Activated naive CD4-positive, alpha-beta T cell treated with anti-CD3 and anti-CD28 coated beads for 36 hours (primary cell): ENCODE data around the gene TBX21. TPM values are rescaled to one million over a fixed set of nuclear protein-coding genes. Genes with fewer than 3 reads are reported as not detected.

Experiments used
- CTCF ChIA-PET: fragments of 350-600 bp; sonication (Branson Sonifier 250); formaldehyde crosslinking; loops from one replicate; lab custom pipeline; 2021; ENCODE audit warnings: antibody characterized with exemption; lab: Charles Lee
- DNase-seq: peaks from one replicate; pipeline ENCODE4 v3.0.0-alpha.2; 2020
- H3K27ac Mint-ChIP-seq: one replicate; pipeline ENCODE4 v1.8.0; 2021; ENCODE audit warnings: mild to moderate bottlenecking, mixed read lengths
- H3K27me3 Mint-ChIP-seq: one replicate; pipeline ENCODE4 v1.8.0; 2021; ENCODE audit warnings: low read depth, mixed read lengths
- H3K36me3 Mint-ChIP-seq: one replicate; pipeline ENCODE4 v1.8.0; 2021; ENCODE audit warnings: low read depth, mixed read lengths
- H3K4me1 Mint-ChIP-seq: one replicate; pipeline ENCODE4 v1.8.0; 2021; ENCODE audit warnings: low read depth, mixed read lengths
- H3K4me3 Mint-ChIP-seq: one replicate; pipeline ENCODE4 v1.8.0; 2021; ENCODE audit warnings: mild to moderate bottlenecking, moderate library complexity, mixed read lengths
- H3K9me3 Mint-ChIP-seq: one replicate; pipeline ENCODE4 v1.8.0; 2021; ENCODE audit warnings: mixed read lengths
- intact Hi-C: fragments of 100-400 bp; cut with micrococcal nuclease; formaldehyde crosslinking; loops from one replicate; pipeline ENCODE4 v1.15.1; 2023
- total RNA-seq, 2 experiments: library from RNA; stranded (reverse); gene quantifications; one replicate each; pipeline ENCODE4 v1.2.3, GENCODE V29; 2021

Gene TBX21
- total RNA-seq, 2 experiments from 2014 or later: 50.6 to 52.3 TPM

- Mint-ChIP-seq H3K4me1 (peaks cover 70% of the 10 kb centered on the region), H3K9me3 (no peaks in the 10 kb centered on the region), H3K27me3 (no peaks in the 10 kb centered on the region), H3K27ac (no peak overlapping the region), H3K36me3 (peaks cover 42% of the 10 kb centered on the region), H3K4me3 (no peak overlapping the region)
- DNase-seq: no peak
- intact Hi-C loops: no loop called here
- CTCF ChIA-PET: interaction anchor here (1.1 to 5.5 kb wide), 3 partner anchors 9 to 24 kb away, joined by 3 to 72 read pairs (median 11); no protein-coding TSS in a partner anchor
Measured at GRCh38 chr17:47708312-47708863, 24.6 kb upstream of the TBX21 start.

GRCh38 chr17:47708864-47709541, 24.0 kb upstream of the TBX21 start:
- no peak overlapping the region for H3K27ac Mint-ChIP-seq
- peaks cover 36% of the 10 kb centered on the region for H3K36me3 Mint-ChIP-seq
- H3K4me1 Mint-ChIP-seq: peaks cover 64% of the 10 kb centered on the region
- no peaks in the 10 kb centered on the region for H3K9me3 Mint-ChIP-seq
- H3K27me3 Mint-ChIP-seq: no peaks in the 10 kb centered on the region
- CTCF ChIA-PET: interaction anchor here (1.2 kb wide), 1 partner anchor 10 kb away, joined by 7 read pairs; no protein-coding TSS in a partner anchor
- no peak for DNase-seq
- H3K4me3 Mint-ChIP-seq: no peak overlapping the region
- intact Hi-C loops: no loop called here

- Mint-ChIP-seq H3K4me1 (peaks cover 59% of the 10 kb centered on the region), H3K4me3 (no peak overlapping the region), H3K9me3 (no peaks in the 10 kb centered on the region), H3K27me3 (no peaks in the 10 kb centered on the region), H3K36me3 (peaks cover 33% of the 10 kb centered on the region), H3K27ac (peak overlapping the region; percentile 38)
- intact Hi-C loops: no loop called here
- CTCF ChIA-PET: interaction anchor here (1.2 to 1.4 kb wide), 3 partner anchors 9 to 24 kb away, joined by 3 to 7 read pairs (median 5); partner anchors contain the start of gene TBX21
- no peak for DNase-seq
Measured at GRCh38 chr17:47709594-47709993, 23.4 kb upstream of the TBX21 start.

DNA sequence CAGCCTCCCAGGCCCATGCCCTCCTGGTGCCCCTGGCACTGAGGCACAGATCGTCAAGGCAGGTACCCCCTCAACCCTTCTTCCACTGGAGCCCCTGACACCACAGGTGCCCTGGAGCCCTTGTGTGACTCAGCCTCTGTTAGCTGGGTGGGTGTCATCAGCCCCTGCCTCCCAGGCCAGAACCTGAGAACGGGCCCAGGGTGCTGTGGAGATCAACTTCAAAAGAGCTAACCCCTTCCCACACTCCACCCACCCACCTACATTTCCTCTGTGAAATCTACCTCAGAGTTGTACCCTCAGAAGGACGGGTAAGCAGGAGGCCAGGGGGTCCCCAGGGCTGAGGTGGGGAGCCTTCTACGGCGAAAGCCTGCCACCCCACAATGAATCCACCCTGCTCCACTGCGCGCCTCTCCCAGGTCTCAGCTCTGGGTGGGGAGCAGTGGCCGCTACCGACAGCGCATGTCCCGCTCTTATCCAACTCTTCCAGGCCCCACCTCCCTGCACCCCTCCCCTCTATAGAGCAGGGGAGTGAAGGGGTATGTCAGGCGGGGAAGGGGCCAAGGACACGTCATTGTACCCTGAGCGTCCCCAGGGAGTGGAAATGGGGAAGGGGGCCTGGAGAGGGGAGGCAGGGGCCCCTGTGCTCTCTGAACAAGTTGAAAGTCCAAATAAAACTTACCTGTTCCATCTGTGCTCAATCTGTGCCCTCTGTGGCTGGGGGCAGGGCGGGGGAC, 21.5 kb upstream of the TBX21 start:
- Mint-ChIP-seq H3K27ac (peak overlapping the region; percentile 37), H3K4me1 (peaks cover 58% of the 10 kb centered on the region), H3K4me3 (no peak overlapping the region), H3K27me3 (no peaks in the 10 kb centered on the region), H3K36me3 (peaks cover 21% of the 10 kb centered on the region), H3K9me3 (no peaks in the 10 kb centered on the region)
- CTCF ChIA-PET: no interaction called here
- intact Hi-C loops: no loop called here
- DNase-seq: no peak

DNA sequence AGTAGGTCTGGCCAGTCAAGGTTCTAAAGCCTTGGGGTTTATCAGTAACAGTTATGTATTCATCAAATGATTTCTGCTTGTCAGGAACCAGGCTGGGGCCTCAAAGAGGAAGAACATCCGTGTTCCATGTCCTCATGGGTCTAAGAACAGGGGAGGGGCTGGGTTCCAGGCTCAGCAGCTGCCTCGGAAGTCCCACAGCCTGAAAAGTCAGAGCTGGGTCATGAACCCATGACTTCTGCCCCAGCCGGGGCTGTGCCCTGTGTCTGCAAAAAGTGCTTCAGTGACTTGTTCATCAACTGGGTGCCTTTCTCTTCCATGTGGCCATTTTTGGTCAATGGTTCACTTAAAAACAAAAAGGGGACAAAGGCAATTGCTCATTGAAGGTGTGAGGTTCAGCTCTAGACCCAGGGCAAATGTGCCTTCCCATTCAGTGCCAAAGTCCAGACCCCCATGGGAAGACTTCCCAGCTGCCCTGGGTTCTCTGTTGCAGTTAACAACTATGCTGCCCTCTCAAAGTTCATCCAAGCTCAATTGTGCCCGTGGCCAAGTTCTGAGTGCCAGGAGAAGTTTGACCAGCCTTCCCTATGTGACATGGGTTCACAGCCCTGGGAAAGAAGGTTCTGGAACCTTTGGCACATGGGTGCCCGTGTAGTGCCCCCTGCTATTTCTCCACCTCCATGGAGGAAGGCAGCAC, 20.6 kb upstream of the TBX21 start:
- intact Hi-C loops: no loop called here
- Mint-ChIP-seq H3K27ac (peak overlapping the region; percentile 37), H3K36me3 (peaks cover 20% of the 10 kb centered on the region), H3K4me1 (peaks cover 58% of the 10 kb centered on the region), H3K9me3 (no peaks in the 10 kb centered on the region), H3K4me3 (no peak overlapping the region), H3K27me3 (no peaks in the 10 kb centered on the region)
- DNase-seq: no peak
- CTCF ChIA-PET: interaction anchor here (0.9 kb wide), 1 partner anchor 13 kb away, joined by 3 read pairs; no protein-coding TSS in a partner anchor

- CTCF ChIA-PET: interaction anchor here (1.4 to 6.4 kb wide), 3 partner anchors 8 to 63 kb away, joined by 3 to 128 read pairs (median 72); no protein-coding TSS in a partner anchor
- Mint-ChIP-seq H3K4me1 (peaks cover 71% of the 10 kb centered on the region), H3K27me3 (no peaks in the 10 kb centered on the region), H3K36me3 (peaks cover 14% of the 10 kb centered on the region), H3K9me3 (no peaks in the 10 kb centered on the region), H3K27ac (no peak overlapping the region), H3K4me3 (no peak overlapping the region)
- DNase-seq: no peak
- intact Hi-C loops: no loop called here
Measured at GRCh38 chr17:47713980-47714700, 18.9 kb upstream of the TBX21 start.

DNA sequence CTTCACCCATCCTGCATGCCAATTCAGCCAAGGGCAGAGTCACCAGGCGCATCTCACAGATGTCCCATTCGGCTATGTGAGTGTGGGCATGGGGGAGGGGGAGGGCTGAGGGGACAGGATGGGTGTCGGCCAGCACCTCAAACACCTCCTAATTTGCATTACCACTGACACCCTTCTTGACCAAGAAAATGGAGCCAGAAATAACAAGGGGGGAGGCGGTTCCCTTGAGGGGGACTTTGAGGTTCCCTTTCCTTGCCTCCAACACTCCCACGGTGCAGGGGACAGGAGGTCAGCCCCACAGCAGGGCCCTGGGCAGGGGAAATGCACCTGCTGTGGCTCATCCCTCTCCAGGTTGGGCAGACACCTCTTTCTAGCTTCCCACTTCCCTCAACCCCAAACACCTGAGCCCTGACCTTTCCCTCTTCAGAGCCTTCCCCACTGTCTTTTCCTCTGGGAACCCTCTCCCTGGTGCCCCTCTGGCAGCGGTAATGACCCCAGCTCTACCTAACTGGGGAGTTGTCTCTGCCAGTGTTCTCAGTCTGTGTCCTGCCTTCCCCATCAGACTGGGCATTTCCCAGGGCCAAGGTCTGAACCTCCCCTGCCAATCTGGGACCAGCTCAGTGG, 18.2 kb upstream of the TBX21 start:
- H3K9me3 Mint-ChIP-seq: no peaks in the 10 kb centered on the region
- peaks cover 9% of the 10 kb centered on the region for H3K36me3 Mint-ChIP-seq
- H3K27ac Mint-ChIP-seq: no peak overlapping the region
- peaks cover 76% of the 10 kb centered on the region for H3K4me1 Mint-ChIP-seq
- CTCF ChIA-PET: interaction anchor here (1.4 to 6.4 kb wide), 4 partner anchors 9 to 64 kb away, joined by 3 to 128 read pairs (median 40); partner anchors contain the start of gene TBX21
- no peak overlapping the region for H3K4me3 Mint-ChIP-seq
- no peaks in the 10 kb centered on the region for H3K27me3 Mint-ChIP-seq
- DNase-seq: no peak
- intact Hi-C loops: no loop called here

- Mint-ChIP-seq H3K27me3 (no peaks in the 10 kb centered on the region), H3K4me1 (peaks cover 79% of the 10 kb centered on the region), H3K4me3 (no peak overlapping the region), H3K27ac (peak overlapping the region; percentile 100), H3K36me3 (peaks cover 3% of the 10 kb centered on the region), H3K9me3 (no peaks in the 10 kb centered on the region)
- intact Hi-C loops: no loop called here
- DNase-seq: no peak
- CTCF ChIA-PET: interaction anchor here (1.4 to 6.4 kb wide), 4 partner anchors 10 to 65 kb away, joined by 3 to 128 read pairs (median 40); partner anchors contain the start of gene TBX21
Measured at GRCh38 chr17:47715669-47716325, 17.2 kb upstream of the TBX21 start.

GRCh38 chr17:47716375-47716774, 16.7 kb upstream of the TBX21 start:
- CTCF ChIA-PET: interaction anchor here (2.3 to 6.4 kb wide), 3 partner anchors 11 to 17 kb away, joined by 7 to 128 read pairs (median 72); partner anchors contain the start of gene TBX21
- Mint-ChIP-seq H3K27ac (peak overlapping the region; percentile 100), H3K4me3 (peak overlapping the region; percentile 62), H3K4me1 (peaks cover 81% of the 10 kb centered on the region), H3K9me3 (no peaks in the 10 kb centered on the region), H3K27me3 (no peaks in the 10 kb centered on the region), H3K36me3 (peaks cover 3% of the 10 kb centered on the region)
- intact Hi-C loops: no loop called here
- DNase-seq: peak; percentile 43

DNA sequence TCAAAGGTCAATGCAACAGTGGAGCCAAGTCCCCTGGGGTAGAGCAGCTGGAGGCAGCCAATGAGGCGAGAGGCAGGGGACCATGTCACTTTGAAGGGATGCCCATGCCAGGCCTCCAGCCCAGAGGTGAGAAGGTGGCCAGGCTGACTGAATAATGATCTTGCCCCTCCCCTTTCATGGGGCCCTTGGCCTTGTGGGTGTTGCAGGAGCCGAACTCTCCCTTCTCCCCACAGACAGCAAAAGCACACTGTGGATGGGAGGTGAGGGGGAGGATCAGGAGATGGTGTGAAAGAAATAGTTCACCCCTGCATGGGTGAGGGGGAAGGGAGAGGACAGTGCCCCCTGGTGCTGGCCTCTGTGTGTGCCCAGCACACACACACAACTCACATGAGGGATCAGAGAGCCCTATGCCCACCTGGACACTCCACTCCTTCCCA, 15.8 kb upstream of the TBX21 start:
- Mint-ChIP-seq H3K27ac (peak overlapping the region; percentile 100), H3K36me3 (no peaks in the 10 kb centered on the region), H3K9me3 (no peaks in the 10 kb centered on the region), H3K4me1 (peaks cover 81% of the 10 kb centered on the region), H3K27me3 (no peaks in the 10 kb centered on the region), H3K4me3 (peak overlapping the region; percentile 62)
- CTCF ChIA-PET: interaction anchor here (0.5 to 6.4 kb wide), 4 partner anchors 12 to 101 kb away, joined by 3 to 128 read pairs (median 54); partner anchors contain the start of gene TBX21
- intact Hi-C loops: loop anchor here (1.0 kb wide), 1 partner anchor 53 kb away; no protein-coding TSS in a partner anchor
- DNase-seq: peak; percentile 77
